HG02623 (cell line): ENCODE measurements around the gene MAP3K9.
"Not testable (repeated sequence)": the region's sequence is repeated elsewhere in the genome, so short reads cannot be mapped to it uniquely, and the experiment has no call there.

Experiments used
- ATAC-seq: cut with Tn5 transposase; IDR thresholded peaks from one replicate; pipeline ENCODE4 v1.9.1; 2021; ENCODE audit warnings: moderate library complexity; ENCODE audit not compliant: unreplicated experiment

Gene MAP3K9

DNA sequence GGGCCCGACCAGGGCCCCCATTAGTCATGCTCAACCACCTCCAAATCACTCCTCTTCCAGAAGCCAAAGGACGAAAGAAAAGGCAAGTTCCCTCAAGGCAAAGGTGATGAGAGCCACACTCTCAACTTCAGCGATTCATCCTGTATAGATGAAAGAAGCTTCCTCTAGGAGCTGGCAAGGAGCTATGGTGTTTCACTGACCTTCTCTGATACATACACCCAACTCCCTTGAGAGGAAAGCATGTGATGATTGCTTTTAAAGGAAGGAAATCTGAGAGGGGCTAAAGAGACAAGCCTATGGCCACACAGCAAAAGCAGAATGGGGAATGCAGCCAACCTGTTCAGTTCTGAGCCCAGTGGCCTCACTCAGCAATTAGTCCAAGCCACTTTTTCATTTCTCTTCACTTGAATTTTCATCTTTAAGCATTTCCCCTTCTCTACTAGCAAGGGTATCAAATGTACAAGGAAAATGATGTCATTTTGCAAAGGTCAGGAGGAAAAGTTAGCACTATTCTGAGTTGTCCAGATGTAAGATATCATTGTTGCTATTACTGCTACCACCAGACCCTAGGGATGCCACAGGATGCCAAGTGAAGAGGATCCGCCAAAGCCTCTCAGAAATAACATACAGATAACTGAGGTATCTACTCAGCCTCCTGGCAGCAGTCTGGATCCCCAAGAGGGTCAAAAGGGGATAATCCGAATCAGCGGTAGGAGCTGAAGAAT, 82.5 kb downstream of the MAP3K9 start:
- ATAC-seq = no peak

DNA sequence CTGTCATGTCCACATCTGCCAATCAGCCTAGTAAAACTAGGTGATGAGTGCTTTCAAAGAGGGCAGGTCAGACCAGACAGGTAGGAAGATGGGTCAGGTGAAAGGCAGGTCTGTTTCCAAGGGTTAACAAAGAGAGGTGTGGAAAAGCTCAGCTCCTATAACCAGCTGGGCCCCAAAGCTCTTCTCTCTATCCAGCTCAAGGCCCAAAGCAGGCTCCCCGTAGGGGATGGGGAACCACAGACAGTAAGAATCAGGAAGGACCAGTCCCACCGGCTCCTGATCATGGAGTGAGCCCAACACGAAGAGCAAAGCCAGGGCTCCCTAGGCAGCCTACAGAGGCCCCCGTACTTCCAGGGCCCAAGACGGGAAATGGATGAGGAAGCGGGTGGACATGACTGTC, 84.4 kb downstream of the MAP3K9 start:
- no peak for ATAC-seq

DNA sequence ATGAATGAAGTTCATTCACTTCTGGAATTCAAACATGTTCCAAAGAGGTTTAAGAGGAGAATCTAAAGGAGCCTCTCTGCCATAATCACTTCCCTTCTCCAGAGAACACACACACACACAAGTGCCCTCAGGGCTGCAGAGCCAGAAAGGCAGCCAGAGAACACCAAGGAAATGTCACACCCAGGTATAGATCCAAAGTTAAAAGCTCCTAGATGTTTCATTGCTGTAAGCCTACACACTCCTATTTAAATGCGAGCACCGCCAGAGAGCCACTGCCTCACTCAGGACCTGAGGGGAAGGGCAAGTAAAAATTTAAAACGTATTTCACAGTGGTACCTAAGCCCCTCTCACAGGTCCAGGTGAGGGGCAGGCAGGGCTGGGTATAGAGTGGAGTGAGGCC, 85.2 kb downstream of the MAP3K9 start:
- ATAC-seq = no peak

DNA sequence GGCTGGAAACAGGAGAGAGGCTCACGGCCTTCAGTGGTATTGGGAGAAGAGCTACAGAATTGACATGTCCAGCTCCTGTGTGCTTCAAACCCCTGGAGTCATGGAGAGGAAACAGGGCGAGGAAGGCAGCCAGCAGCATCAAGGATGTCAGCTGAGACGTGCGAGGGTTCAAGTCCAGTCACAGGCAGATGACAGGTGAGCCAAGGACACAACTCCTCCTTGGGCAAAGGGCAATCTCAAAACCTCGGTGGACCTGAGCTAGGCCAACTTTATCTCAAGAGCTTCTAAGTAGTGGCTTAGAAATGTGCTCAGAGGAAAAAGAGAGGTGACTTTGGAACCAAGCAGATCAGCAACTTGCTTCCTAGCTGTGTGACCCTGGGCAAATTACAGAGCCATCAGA, 86.0 kb downstream of the MAP3K9 start:
- ATAC-seq = no peak

DNA sequence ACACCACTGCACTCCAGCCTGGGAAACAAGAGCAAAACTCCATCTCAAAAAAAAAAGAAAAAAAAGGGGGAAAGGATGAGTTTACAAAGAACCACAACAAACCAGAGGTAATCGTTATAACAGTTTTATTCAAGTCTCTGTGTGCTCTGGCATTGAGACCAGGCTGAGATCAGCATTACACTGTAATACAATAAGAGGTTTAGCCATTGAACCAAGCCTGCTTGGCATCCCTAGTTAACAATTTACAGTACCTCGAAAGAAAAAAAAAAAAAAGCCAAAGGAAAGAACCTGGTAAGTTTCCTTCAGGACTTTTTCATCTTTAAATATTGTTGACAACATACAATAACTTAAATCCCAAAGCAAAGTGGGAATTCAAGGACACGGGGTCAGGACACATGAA, 86.9 kb downstream of the MAP3K9 start:
- ATAC-seq = no peak

DNA sequence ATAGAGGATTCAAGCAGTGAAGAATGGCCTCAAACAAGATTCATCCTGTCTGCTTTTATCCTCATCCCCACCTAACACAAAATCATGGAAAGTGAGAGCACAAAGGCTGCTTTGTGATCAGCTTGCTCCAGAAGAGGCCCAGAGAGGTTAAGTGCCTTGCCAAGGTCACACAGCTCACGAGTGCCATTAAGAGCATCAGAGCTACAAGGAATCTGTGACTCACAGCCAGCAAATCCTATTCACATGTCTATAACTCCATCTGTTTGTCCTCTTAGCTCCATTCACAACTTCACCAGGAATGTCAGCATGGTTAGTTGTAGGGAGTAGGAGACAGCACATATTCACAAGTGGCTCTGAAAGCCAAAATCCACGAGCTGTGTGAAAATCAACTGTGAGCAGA, 87.8 kb downstream of the MAP3K9 start:
- ATAC-seq = no peak

DNA sequence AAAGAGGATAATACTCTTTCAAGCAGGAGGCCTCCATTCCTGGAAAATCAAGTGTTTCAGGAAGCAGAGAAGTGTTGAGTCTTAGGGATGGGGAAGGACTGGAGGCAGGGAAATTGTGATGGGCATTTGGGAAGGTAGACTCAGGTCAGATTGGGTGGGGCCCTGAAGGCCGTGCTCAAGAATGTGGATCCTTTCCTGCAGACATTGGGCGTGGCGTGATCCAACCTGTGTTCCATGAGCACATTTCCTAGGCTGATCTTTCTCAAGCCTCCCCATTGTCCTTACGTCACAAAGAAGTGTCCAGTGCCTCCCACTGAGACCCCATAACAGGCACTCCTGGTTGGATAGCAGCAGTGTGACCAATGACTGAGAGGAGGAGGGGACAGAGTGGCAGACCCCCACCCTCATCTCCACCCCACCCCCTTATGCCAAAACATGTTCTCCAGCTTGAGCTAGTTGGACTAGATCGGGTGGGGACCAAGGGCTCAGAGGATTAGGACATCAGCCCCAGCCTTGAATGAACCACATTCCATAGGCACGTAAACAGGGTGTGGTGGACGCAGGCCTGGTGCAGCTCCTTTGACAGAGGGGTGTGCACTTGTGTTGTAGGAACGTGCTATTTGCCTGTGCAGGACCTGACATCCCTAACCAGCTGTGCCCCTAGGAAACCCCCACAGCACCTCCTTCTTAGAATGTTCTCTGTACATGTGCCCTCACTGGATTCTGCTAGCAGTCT, 90.8 kb downstream of the MAP3K9 start:
- no peak for ATAC-seq

DNA sequence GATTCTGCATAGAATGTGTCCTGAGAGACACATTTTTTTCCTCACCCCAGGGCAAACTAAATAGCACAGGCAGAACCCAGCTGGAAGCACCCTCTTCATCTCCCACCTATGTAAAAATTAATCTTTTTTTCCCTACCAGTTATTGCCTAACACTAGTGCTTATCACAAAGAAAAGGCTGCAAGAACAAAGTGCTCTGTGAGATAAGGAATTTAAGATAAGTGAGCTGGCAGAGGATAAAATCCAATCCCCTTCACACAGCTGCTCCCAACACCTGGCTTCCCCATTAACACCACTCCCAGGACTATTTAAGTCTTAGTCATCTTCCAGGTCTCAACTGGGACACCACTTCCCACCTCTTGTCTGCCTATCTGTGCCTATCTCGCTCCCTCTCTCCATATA, 92.4 kb downstream of the MAP3K9 start:
- no peak for ATAC-seq

DNA sequence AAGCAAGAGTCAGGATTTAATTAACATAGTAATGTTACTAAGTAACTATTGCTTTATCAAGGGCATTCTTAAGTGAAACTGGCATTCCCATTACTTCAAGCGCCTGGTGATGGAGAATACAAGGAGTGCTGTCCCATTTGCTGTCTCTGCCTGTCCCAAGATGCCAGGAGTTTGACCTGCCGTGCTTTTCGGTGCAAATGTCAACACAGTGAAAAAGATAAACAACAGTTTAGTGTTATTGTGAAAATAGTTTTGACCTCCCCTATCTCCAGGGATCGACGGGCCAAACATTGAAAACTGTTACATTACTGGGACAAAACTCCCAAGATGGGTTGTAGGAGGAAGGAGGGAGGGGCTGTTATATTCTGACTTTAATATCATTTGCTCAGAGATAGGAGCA, 92.8 kb downstream of the MAP3K9 start:
- ATAC-seq = no peak

DNA sequence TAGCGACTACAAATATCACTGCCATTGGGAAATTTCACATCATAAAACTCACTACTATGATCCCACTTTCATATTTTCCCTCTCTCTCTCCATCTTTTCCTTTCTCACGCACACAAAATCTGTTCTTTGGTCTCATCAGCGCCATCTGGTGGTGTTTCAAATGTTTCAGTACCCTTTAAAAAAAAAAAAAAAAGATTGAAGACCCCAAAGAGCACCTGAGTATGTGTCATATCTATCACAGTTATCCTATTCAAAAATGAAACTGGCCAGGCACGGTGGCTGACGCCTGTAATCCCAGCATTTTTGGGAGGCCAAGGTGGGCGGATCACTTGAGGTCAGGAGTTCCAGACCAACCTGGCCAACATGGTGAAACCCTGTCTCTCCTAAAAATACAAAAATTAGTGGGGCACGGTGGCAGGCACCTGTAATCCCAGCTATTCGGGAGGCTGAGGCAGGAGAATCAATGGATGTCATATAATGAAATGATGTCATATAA, 95.2 kb downstream of the MAP3K9 start:
- ATAC-seq = no peak

DNA sequence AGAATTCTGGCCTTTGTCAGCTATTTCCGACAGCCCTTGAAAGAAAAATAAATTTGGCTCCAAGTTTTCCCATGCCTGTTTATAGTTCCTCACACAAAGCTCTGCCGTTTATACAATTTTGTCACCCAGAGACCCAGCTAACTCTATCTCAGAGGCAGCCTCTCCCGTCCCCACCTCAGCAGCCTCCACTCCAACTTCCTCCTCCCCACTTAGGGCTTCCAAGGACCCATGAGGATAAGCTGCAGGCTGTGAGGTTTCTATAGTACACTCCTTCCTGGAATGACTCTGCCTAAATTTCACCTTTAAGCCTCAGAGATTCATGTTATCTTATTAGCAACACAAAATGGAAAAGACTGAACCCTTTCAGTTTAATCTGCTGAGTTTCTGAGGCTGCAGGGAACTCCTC, 95.8 kb downstream of the MAP3K9 start:
- ATAC-seq = no peak

DNA sequence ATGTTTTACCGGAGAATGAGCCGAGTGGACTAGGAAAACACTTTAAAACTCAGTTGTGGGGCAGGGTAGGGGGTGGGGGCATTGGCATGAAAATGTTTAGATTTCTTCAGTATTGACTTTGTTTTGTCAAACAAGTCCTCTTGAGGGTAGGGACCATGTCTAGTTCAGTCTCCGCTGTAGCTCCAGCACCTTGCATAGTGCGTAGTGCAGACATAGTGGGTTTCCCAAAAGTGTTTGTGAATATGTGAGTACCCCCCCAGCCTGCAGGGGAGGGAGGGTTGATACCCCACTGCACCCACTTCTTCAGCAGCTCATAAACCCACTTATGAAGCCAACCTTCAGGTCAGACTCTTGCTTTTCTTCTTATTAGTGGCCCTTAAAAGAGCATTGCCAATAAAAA, 96.2 kb downstream of the MAP3K9 start:
- ATAC-seq = no peak

DNA sequence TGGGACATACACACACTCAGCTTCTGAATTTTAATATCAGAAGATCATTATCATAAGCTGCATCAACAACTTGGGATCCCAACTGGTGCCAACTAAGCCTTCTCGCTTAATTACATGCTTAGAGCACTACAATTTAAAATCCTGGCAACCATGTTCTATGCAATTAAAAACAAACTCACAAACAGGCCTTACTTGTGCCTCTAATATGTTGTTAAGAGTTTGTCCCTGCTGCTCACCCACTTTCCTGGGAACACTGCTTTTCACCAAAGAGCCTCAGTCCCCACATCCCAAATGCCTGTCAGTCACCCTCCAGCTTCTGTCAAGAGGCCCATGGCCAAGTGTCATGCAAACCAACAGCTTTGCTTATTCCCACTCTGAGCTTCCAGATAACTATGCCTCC, 97.9 kb downstream of the MAP3K9 start:
- no peak for ATAC-seq

DNA sequence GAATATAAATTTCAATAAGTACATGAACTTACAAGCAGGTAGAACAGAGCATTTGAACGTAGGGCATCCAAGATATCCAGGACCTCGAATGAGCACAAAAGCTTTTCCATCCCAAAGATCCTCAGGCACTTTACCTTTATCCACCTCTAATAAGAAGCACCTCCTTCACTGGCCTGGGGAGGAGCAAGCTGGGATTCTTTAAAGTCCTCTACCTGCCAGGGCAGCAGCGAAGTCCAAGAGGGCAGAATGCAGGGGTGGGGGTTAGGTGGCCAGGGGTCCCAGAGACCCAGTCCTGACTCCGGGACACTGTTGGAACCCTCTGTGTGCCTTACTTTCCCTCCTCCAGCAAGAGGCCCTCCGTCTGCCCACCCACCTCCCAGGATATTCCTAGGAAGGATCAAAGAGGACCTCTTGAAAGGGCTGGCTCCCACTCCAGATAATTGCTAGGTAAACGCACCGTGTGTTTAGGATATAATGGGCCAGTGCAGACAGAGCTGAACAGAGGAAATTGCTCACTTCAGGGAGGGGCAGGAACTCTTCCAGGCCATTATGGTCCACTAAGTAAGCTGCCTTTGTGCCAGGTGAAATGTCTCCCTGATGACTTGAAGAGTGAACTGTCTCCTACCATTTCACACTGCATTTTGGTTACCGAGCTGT, 99.5 kb downstream of the MAP3K9 start:
- ATAC-seq = no peak

DNA sequence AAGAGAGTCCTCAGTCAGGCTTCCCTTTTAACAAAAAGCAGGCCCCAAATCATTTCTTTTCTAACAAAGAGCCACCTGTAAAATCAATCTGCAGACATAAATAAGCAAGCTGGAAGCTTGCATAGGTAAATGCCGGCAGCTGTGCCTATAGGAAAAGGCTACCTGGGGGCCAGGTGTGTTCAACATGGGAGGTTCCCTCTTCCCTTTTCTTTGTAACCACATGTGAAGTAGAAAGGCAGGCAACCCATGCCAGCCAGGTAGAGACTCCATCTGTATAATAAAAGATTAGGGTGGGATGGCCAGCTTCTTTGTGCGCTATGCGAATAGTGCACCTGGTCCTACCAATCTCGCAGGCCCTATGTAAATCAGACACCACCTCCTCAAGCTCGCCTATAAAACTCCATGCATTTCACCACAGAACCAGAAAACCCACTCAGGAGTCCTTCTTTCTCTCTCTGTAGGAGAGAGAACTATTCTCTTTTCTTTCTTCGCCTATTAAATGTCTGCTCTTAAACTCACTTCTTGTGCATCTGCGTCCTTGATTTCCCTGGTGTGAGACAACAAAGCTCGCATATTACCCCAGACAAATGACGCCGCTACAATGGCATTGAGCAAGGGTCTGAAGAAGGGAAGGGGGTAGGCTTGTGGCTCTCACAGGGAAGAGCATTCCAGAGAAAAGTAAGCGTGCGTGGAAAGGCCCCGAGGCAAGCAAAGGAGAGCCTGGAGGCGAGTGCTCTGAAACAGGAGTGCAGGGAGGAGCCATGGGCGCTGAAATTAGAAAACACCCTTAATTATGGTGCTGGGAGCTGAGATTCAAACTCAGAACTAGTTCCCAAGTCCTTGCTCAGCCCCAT, 100.4 kb downstream of the MAP3K9 start:
- ATAC-seq = no peak

DNA sequence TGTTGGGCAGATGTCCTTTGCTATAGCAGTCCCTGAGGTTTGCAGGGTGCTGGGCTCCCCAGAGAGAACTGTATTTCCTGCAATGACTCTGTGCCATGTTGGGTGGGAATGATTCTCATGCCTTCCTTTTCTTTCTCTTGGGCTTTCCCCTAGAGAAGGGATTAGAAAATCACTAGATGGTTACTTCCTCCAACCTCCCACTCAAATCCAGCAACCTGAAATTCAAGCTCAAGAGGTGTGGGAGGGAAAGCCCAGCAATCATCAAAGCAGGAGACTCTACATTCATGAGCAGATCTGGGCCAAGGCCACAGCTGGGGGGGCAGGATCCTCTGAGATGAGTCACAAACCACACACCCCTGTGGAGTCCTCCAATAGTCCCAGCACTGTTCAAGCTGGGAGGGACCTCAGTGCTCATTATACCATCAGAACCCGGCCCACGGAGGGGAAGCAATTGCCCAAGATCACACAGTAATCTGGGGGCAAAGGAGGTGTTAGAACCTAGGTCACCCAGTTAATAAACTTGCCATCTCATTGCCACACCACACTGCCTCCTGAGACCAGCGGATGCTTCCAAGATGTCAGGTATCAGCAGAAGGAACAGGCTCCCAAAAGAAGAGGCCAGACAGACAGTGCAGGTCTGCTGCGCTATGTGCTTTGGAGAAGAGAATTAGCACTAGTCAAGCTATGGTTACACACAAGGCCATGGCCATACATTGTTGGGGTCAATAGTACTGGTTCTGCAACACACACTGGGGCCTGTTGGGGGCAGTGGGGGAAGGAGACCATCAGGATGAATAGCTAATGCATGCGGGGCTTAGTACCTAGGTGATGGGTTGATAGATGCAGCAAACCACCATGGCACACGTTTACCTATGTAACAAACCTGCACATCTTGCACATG, 101.9 kb downstream of the MAP3K9 start:
- peak; percentile 80 for ATAC-seq

DNA sequence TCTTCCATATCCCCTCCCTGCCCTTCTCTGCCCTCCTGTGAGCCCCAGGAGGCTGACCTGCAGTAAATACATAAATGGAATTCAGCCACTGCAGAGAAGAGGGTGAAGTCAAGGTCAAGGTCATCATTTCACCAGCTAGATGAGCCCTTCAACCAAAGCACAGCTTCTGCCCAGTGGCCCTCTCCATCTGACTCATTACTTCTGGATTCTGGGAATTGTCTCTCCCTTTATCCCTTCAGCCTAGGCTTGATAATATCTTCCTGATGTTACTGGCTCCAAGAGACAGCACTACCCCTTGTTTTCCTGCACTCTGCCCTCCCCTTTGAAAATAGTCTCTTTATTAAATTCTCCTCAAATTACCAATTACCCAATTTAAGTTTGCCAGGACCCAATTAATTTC, 103.1 kb downstream of the MAP3K9 start:
- no peak for ATAC-seq

DNA sequence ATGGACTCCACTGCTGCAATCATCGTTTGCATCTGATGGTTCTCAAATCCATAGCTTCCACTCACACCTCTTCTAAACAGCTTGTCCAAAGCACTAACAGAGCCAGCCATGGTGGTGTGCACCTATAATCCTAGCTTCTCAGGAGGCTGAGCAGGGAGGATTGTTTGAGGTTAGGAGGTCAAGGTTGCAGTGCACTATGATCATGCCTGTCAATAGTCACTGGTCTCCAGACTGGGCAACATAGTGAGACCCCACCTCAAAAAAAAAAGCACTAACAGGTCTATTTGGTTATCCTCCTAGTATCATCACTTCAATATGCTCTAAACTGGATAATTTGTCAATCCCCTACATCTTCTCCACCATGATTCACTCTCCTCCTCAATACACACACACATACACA, 104.4 kb downstream of the MAP3K9 start:
- no peak for ATAC-seq

DNA sequence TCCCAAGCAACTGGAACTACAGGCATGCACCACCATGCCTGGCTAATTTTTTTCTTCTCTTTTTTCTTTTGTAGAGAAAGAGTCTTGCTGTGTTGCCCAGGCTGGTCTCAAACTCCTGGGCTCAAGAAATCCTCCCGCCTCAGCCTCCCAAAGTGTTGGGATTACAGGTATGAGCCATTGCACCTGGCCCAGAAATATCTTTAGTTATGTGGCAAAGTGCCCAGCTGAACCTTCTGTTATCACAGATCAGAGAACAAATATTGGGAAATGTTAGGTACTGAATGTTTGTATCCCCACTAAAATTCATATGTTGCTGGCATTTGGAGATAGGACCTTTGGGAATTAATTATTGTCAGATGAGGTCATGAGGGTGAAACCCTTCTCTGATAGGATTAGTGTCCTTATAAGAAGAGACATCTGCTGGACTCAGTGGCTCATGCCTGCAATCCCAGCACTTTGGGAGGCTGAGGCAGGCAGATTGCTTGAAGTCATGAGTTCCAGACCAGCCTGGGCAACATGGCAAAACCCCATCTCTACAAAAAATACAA, 105.6 kb downstream of the MAP3K9 start:
- ATAC-seq = not testable (repeated sequence)

DNA sequence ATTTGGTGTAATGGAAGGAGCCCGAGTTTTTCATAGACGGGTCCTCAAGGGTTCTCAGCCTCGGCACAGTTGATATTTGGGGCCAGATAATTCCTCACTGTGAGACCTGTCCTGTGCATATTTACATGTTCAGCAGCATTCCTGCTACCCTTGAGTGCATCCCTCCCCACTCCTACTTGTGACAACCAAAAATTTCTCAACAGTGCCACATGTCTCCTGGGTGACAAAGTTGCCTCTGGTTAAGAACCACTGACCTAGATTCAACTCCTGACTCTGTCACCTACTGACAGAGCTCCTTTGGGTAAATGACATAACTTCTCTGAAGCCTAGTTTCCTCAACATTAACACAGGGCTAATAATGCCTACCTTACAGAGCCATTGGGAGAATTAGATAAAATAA, 107.2 kb downstream of the MAP3K9 start:
- ATAC-seq = no peak
